ENCODE results near the gene SYNE1. TPM values are rescaled to one million over a fixed set of nuclear protein-coding genes. Genes with fewer than 3 reads are reported as not detected.

SYNE1 gene
- total RNA-seq, 1 donor from 2014 or later, result 6.0 TPM

DNA sequence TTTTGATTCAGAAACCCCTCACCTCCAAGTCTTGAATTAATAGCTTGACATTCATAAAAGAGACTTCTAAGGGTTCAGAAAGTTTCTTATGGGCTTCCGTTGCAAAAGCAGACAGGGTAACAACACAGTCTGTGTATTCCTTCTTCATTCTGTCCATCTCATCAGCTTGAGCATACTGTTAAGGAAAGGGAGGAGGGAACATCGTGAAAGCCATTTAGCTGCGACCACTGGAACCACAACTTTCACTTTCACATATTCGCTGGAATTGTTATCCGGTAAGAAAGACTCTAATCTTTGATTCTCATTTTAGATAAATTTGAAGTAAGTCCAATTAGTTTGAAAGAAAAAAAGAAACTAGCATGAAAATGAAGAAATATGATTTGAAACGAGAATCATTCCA is 174.4 kb downstream of the SYNE1 start:
- no peaks in the 10 kb centered on the region for H4K20me1 ChIP-seq (ENCODE audit: low read depth)
- H3K27ac ChIP-seq, result no peak overlapping the region
- no peaks in the 10 kb centered on the region for H3K4me1 ChIP-seq
- no peaks in the 10 kb centered on the region for H3K27me3 ChIP-seq
- no peaks in the 10 kb centered on the region for H3K9me3 Mint-ChIP-seq
- H3K36me3 ChIP-seq, result no peaks in the 10 kb centered on the region
- TF ChIP-seq, protein P1, sequence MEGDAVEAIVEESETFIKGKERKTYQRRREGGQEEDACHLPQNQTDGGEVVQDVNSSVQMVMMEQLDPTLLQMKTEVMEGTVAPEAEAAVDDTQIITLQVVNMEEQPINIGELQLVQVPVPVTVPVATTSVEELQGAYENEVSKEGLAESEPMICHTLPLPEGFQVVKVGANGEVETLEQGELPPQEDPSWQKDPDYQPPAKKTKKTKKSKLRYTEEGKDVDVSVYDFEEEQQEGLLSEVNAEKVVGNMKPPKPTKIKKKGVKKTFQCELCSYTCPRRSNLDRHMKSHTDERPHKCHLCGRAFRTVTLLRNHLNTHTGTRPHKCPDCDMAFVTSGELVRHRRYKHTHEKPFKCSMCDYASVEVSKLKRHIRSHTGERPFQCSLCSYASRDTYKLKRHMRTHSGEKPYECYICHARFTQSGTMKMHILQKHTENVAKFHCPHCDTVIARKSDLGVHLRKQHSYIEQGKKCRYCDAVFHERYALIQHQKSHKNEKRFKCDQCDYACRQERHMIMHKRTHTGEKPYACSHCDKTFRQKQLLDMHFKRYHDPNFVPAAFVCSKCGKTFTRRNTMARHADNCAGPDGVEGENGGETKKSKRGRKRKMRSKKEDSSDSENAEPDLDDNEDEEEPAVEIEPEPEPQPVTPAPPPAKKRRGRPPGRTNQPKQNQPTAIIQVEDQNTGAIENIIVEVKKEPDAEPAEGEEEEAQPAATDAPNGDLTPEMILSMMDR (IDR thresholded peaks at IDR 0.05), result no peak
- TF ChIP-seq EZH2 (IDR thresholded peaks at IDR 0.05), result no peak
- TF ChIP-seq EZH2phosphoT487 (IDR thresholded peaks at IDR 0.05), result no peak
- H3K27ac Mint-ChIP-seq, result no peak overlapping the region
- no peak for DNase-seq (ENCODE audit: low spot score)
- H3K27me3 Mint-ChIP-seq (ENCODE audit: insufficient read depth, low read depth), result peaks cover 2% of the 10 kb centered on the region
- no peak overlapping the region for H3K9ac ChIP-seq
- H3K4me3 Mint-ChIP-seq, result no peak overlapping the region
- no peaks in the 10 kb centered on the region for H3K79me2 ChIP-seq (ENCODE audit: low read depth)
- H3K9me3 ChIP-seq (ENCODE audit: low read depth), result no peaks in the 10 kb centered on the region
- H3F3A ChIP-seq (ENCODE audit: low read depth), result no peaks in the 10 kb centered on the region
- H2AFZ ChIP-seq (replicated peaks), result no peak overlapping the region
- H3K36me3 Mint-ChIP-seq, result no peaks in the 10 kb centered on the region
- no peak overlapping the region for H3K4me3 ChIP-seq
- no peak overlapping the region for H3K4me2 ChIP-seq
- H3K4me1 Mint-ChIP-seq, result peaks cover 11% of the 10 kb centered on the region

DNA sequence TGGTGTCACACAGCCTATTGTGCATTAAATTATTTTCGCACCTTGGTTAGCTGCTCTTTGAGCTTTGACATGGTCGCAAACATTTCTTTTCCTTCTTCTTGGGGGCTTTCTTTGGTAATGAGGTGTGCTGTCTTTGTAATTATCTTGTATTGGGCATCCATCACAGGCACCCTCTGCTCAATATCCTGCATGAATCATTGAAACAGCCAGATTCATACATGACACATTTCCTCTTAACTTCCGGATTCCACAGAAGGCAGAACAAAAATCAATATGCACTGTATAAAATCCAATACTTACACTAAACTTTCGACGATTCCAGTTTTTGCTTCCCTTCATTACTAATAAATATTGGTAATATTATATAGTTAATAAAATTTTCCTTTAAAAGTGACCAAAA is 175.6 kb downstream of the SYNE1 start:
- Histone ChIP-seq H3K4me3 (no peak overlapping the region), H4K20me1 (ENCODE audit: low read depth) (no peaks in the 10 kb centered on the region), H2AFZ (replicated peaks) (no peak overlapping the region), H3K9ac (no peak overlapping the region), H3K9me3 (ENCODE audit: low read depth) (no peaks in the 10 kb centered on the region), H3K36me3 (no peaks in the 10 kb centered on the region), H3K4me2 (no peak overlapping the region), H3K4me1 (no peaks in the 10 kb centered on the region), H3K27ac (no peak overlapping the region), H3K27me3 (no peaks in the 10 kb centered on the region), H3K79me2 (ENCODE audit: low read depth) (no peaks in the 10 kb centered on the region), H3F3A (ENCODE audit: low read depth) (no peaks in the 10 kb centered on the region)
- no peaks in the 10 kb centered on the region for H3K9me3 Mint-ChIP-seq
- H3K27ac Mint-ChIP-seq, result no peak overlapping the region
- H3K4me1 Mint-ChIP-seq, result peaks cover 11% of the 10 kb centered on the region
- peaks cover 2% of the 10 kb centered on the region for H3K27me3 Mint-ChIP-seq (ENCODE audit: insufficient read depth, low read depth)
- no peaks in the 10 kb centered on the region for H3K36me3 Mint-ChIP-seq
- no peak overlapping the region for H3K4me3 Mint-ChIP-seq
- TF ChIP-seq EZH2phosphoT487 (IDR thresholded peaks at IDR 0.05), result no peak
- TF ChIP-seq EZH2 (IDR thresholded peaks at IDR 0.05), result no peak
- TF ChIP-seq, protein P1 (IDR thresholded peaks at IDR 0.05), result no peak
- no peak for DNase-seq (ENCODE audit: low spot score)

DNA sequence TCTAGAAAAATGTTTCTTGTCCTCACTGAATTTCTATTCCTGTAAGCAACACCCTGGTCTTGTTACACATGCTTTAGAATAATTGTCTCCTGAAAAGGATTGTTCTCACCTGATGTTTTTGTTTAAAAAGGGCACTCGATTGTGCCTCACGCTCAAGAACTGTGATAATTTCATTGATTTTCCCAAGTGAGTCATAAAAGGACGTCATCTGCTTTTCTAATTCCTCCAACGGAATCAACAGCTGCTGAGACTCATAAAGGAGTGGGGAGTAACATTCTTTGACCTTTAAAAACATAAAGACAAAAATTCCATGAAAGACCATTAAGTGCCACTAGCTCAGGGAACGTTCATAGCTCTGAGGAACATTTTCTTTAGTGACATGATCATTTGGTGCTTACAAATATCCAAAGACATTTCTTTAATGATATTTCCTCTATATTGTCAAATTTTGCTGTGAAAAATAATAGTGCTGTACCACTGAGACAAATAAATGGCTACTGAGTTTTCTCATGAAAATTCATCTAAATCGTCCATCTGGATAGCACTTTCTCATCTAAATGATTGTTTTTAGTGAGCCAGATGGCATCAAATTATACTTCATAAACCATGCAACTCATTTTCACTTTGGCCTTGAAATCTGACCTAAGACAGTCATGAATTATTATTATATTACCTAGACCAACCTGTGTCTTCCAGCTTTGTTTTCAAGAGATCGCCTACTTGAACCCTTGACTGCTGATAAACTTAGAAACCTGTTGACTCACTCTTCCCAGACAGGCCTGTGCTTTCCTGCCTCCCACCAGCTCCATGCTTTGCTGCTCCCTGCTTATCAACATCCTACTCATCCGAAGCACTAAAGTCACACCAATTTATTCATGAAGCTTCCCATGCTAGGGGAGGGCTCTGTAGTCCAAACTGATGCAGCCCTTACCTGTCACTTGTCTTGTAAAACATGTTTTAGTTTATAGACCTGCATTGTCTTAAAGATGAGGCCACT is 178.2 kb downstream of the SYNE1 start:
- Mint-ChIP-seq H3K4me1 (peaks cover 2% of the 10 kb centered on the region), H3K27ac (no peak overlapping the region), H3K4me3 (no peak overlapping the region), H3K27me3 (ENCODE audit: insufficient read depth, low read depth) (peaks cover 2% of the 10 kb centered on the region), H3K36me3 (no peaks in the 10 kb centered on the region), H3K9me3 (no peaks in the 10 kb centered on the region)
- H3F3A ChIP-seq (ENCODE audit: low read depth), result no peaks in the 10 kb centered on the region
- H3K4me3 ChIP-seq, result no peak overlapping the region
- H3K27ac ChIP-seq, result no peak overlapping the region
- no peaks in the 10 kb centered on the region for H3K9me3 ChIP-seq (ENCODE audit: low read depth)
- TF ChIP-seq, protein P1 (IDR thresholded peaks at IDR 0.05), result no peak
- no peak for TF ChIP-seq EZH2 (IDR thresholded peaks at IDR 0.05)
- no peak for TF ChIP-seq EZH2phosphoT487 (IDR thresholded peaks at IDR 0.05)
- no peak for DNase-seq (ENCODE audit: low spot score)
- no peaks in the 10 kb centered on the region for H3K79me2 ChIP-seq (ENCODE audit: low read depth)
- H2AFZ ChIP-seq (replicated peaks), result peak overlapping the region; percentile 10
- H3K4me1 ChIP-seq, result no peaks in the 10 kb centered on the region
- no peaks in the 10 kb centered on the region for H3K36me3 ChIP-seq
- H3K9ac ChIP-seq, result no peak overlapping the region
- no peaks in the 10 kb centered on the region for H3K27me3 ChIP-seq
- H4K20me1 ChIP-seq (ENCODE audit: low read depth), result no peaks in the 10 kb centered on the region
- no peak overlapping the region for H3K4me2 ChIP-seq

Measured in neural progenitor cell (in vitro differentiated cells).